Amygdala (tissue), 56 donors: ENCODE measurements around the gene FABP7.

Source experiments
- DNase-seq, 56 donors: peaks; one replicate each; lab custom pipeline; 2025; lab: John Stamatoyannopoulos, UW

FABP7 gene

DNA sequence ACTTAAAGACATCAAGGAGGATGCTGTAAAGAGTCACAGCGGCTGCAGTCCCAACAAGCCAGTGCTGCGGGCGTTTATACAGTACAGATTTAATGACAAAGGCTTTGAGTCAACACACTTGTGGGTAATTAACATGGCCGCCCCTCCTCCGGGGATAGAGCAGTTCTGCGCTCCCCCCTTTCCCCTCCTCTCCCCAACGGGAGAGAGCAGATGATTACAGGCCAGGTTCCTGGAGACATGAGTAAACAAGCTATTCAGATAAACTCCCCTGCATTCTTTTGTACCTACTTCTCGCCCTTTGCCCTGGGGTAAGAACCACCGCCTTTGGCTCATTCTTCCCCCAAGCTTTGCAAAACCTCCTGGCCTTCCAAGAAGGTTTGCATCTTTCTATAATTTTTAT, 23.6 kb upstream of the FABP7 start:
- DNase-seq = no peak

DNA sequence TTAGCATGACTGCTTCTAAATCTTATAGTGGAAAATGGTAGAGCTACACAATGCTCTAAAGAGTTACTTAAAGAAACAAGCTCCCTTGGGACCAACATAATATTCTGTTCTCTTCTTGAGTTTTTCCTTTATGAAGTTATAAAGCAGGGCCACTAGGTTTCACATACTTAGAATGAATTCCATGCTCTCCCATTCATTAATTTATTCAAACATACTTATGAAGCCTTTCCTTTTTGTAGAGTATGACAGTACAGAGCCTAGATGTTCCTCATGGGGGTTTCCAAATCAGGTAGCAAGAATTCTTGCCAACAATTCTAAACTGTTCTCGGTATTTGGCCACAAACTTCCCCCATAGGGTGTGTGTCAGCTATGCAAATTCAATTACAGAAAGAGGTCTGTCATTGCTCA, 20.6 kb upstream of the FABP7 start:
- DNase-seq = no peak

DNA sequence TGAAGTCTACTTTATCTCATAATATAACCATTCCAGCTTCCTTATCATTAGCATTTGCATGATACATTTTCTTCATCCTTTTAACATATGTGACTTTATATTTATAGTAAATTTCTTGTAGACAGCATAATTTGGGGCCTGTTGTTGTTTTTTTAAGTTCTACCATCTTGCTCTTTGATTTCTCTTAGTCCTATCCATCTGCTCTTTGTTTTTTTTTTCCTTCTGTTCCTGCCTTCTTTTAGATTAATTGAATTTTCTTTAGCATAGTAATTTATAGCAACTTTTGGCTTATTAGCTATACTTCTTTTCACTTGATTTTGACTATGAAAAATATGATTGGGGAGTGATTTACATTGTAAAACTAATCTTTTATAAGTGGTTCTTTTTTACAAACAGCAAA, 19.2 kb upstream of the FABP7 start:
- DNase-seq = no peak

DNA sequence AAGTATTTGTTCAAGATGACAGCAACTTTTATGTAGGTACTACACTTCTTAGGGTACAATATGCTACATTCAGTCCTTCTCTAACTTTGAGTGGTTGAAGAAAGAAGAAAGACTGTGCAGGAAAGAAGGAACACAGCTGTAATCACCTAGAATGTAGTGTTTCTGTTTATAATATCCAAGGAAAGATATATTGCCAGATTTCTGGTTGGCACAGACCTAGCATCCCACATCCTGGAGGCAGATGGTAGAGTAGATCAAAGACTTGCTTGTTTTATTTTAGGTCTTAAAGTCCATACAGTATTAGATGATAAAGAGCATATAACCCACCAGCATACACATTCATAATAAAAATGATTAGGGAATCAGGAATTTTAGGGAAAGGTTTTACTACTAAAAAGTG, 13.3 kb upstream of the FABP7 start:
- no peak for DNase-seq

DNA sequence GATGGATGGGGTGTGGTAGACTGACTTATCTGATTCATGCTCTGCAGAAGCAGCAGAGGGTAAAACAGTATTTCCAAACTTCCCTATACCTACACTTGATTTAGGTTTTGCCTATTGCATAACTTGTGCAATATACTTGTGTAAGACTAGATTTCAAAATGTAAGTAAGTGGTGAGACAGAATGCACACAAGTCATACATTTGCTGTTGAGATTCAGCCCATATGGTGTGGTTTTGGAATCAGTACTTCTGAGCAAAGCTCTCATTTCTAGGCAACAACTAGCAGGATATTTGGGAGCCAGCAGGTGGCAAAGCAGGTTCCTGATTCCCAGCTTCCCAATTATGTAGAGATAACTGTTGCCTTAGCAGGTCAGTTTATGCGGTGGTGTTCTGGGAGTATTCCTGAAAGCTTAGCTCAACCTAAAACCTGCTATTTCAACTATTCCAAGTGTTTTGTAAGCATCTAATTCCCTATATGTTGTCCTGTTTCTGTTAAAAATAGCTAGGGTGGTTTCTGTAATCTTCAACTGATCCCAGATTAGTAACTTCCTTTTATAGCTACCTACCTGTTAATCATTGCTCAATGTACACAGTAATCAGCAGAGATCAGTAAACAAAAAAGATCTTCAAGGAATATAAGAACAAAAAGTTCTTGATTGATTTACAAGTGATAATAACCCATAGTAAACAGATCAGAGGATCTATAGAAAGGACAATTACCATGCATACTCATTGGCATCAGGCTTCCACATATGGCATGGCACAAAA, 8.5 kb upstream of the FABP7 start:
- peak in 3 of 56 donors; percentile 3 to 7 (median 6) for DNase-seq

DNA sequence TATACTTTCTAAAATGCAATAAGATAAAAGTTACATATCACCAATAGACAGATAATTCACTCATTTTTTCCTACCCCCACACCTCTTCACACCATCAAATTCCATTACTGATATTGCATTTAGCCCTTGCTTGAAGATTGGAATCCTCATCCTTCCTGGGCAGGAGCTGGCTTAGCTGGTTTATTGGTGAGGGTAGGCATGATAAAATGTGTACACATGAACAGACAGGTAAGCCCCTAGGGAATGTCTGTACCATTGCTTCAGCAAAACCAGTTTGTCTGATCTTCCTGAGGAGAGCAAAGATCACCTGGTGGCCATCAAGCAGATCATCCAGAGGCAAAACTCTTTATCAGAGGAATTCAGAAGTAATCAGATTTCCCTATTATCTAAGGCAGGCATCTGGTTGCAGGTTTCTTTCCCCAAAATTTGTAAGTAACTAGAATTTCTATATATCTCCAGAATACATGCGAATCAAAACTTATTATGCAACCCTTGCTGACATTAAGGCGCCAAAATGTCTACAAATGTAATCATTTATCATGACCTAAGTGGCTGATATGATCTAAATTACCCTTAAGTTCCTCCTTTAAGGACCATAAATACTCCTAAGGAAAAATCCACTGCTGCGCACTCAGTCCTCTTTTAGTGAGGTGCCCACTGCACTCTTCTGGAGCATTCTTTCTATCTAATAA, 6.6 kb upstream of the FABP7 start:
- DNase-seq = no peak

DNA sequence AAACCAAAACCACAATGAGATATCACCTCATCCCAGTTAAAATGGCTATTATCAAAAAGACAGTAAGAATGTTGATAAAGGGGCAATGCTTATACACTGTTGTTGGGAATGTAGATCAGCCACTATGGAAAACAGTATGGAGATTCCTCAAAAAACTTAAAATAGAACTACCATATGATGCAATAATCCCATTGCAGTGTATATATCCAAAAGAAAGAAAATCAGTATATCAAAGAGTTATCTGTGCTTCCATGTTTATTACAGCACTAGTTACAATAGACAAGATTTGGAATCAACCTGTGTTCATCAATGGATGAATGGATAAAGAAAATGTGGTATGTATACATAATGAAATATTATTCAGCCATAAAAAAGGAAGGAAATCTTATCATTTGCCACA, 3.5 kb upstream of the FABP7 start:
- no peak for DNase-seq

DNA sequence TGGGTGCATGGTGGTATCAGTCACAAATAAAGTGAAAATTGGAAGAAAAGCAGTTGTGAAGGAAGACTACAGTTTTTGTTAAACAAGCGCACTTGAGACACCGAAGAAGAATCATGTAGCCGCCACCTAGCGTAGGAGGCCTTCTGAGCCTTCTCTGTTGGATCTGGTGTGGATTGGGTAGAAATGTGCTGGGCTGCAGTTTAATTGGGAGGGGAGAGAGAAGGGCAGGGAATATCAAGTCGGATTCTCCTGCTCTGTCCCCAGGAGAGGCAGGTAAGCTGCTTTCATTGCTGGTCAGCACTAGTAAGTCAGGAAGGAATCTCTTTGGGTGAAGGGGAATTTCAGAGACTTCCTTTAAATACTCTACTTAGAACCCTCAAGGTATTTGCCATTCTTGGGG, 1.2 kb upstream of the FABP7 start:
- no peak for DNase-seq

DNA sequence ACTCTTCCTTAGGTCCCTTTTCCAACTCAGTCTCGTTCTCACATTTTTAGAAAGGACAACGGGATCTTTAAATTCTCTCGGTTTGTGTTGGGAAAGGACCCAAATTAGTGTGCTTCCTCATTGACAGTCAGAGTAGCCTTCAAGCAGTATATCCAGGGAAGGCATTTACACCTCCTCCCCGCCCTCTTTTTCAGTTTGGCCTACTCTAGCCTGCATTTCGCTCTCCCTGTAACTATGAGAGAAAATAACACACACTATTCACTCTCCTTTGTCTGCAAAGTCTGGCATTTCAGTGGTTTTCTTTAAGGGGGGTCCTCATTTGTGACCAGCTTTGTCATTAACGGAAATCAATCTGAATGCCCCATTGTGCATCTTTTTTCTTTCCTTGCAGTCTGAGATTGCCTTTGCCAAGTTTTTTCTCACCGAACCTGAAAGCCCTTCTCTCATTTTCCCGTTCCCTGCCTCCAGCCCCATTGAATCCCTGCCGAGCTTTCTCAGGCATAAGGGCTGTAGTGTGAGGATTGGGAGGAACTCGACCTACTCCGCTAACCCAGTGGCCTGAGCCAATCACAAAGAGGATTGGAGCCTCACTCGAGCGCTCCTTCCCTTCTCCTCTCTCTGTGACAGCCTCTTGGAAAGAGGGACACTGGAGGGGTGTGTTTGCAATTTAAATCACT, 393 bp upstream of the FABP7 start:
- peak in 49 of 56 donors; percentile 16 to 85 (median 56) for DNase-seq

DNA sequence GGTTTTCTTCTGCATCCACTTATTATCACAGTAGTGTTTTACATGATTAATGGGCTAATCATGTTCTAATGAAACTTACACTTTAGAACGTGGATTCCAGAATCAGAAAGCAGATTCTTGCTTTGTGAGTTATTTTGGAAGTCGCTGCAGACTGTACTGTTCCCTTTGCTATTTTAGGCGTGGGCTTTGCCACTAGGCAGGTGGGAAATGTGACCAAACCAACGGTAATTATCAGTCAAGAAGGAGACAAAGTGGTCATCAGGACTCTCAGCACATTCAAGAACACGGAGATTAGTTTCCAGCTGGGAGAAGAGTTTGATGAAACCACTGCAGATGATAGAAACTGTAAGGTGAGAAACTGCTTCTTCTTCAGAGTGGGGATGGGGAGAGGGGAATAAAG, 598 bp downstream of the FABP7 start:
- DNase-seq = no peak

DNA sequence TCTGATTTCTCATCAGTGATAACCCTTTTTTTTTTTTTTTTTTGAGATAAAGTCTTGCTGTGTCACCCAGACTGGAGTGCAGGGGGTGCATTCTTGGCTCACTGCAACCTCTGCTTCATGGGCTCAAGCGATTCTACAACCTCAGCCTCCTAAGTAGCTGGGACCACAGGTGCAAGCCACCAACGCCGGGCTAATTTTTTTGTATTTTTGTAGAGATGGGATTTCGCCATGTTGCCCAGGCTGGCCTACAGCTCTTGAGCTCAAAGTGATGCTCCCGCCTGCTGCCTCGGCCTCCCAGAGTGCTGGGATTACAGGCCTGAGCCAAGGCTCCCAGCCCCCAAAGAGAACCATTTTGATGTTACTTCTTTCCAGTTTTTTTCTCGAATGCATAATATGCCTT, 2.2 kb downstream of the FABP7 start:
- no peak for DNase-seq

DNA sequence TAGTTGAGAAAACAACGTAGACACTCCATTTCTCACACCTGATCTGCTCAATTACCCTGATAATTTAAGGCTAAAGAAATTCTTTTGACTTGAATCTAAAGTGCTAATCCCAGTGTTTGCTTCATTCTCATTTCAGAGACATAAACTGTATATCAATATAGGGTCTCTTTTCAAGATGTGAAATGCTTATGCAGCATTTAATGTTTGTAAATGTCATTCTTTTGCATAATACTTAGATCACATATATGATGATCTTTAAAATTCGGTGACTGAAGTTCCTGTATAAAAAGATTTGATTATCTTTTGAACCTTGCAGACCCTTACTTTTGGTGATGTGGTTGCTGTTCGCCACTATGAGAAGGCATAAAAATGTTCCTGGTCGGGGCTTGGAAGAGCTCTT, 3.9 kb downstream of the FABP7 start:
- DNase-seq = no peak

DNA sequence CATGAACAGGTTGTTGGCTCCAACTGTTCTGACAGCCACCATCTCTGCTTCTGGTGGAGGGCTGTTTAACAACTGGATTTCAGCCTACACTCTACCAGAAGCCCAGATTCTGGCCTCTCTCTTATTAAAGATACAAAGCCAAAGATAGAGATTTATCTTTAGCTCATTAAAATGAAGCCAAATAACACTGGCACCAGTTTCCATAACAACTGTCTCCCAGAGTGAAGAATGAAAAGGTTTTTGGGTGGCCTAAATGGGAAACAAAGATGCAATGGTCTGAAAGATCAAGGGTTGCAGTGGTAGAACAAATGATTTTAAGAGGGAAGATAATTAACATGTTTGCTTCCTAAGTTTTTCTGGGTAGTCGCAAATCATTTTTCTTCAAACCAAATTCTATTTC, 6.4 kb downstream of the FABP7 start:
- no peak for DNase-seq

DNA sequence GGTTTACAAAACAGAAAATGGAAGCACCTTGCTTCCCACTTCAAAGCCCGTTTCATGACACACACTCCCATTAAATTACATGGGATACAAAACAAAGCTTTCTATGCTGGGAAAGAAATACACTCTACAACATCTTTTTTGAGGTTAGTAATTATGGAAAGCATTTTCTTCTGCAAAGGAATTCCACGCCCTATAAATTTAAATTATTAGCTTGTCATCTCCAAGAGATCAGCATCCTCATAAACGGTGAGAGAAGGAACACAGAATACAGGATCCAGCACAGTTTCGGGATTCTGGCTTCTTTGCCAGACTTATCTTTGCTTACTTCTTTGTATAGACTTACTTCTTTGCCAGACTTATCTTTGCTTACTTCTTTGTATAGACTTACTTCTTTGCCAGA, 8.2 kb downstream of the FABP7 start:
- DNase-seq = no peak

DNA sequence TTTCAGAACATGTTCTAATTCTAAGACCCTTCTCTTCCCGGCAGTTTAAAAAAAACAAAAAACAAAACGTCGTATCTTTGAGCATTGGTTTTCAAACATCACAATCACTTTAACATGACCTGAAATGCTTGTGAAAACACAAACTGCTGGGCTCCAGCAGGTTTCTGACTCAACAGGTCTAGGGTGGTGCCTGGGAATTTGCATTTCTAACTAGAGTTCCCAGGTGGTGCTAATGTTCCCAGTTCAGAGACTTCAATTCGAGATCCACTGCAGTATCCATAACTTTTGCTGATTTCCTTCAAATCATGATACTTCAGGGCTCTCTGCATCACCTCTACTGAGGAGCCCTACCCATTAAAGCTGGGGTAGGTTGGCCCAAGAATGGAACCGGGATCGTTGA, 8.7 kb downstream of the FABP7 start:
- no peak for DNase-seq

DNA sequence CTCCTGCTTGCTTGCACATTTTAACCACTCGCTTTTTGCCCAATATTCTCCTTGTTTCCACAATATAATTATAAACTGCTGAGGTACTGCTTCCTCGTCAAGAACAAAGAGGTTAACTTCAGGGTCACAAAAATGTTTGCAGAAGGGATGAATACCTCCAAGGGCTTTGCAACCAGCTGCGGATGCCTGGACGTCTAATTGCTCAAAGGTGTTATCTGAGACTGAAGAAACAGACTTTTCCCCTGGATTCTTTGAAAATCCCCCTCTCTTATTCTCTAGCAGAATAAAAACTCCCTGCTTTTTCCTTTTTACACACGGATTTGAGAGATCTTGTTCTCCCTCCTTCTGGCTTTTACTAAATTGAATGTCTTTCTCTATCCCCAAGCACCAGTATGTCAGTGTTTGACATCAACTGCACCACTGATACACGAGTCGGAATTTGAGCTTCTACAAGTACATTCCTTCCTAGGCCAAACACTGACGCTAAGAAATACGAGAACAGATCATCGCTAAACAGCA, 9.2 kb downstream of the FABP7 start:
- DNase-seq = peak in 1 of 56 donors; percentile 60

DNA sequence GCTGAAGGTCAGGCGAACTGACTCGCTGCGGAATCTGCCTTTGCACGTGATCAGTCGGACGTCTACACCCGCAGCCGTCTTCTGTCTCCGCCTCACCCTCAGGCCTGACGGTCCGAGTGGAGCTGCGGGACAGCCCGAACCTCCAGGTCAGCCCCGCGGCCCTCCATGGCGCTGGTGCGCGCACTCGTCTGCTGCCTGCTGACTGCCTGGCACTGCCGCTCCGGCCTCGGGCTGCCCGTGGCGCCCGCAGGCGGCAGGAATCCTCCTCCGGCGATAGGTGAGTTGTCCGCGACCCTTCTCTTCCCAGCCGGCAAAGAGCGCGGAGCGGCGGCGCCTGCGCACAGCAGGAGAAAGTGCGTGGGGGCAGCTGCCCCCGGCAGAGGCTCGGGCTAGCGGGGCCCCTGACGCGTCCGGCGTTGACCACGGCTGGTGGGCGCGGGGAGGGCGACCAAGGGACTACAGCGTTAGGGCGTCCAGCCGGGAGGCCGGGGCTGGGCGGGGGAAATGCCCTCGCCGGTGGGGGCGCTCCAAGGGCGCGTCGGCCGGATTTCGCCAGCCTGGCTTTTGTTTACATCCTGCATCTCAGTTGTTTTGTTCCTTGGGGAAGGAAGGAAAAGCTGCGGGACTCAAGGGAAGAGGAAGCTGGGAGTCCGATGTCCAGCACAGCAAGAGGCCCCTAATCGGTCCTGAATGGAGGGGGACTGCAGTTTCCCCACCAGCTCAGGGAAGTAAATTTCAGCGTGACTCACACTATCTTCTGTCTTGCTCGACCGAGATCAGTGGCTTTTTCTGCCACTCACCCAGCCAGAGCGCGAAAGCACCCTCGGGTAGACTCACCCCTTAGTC, 9.9 kb downstream of the FABP7 start, which contains the start of gene SMPDL3A:
Gene SMPDL3A (plus strand): TSS at position 77 of the 846 bp plus-strand sequence. CDS start 89 bp downstream, at position 166.
- DNase-seq = peak in 54 of 56 donors; percentile 17 to 94 (median 76)

DNA sequence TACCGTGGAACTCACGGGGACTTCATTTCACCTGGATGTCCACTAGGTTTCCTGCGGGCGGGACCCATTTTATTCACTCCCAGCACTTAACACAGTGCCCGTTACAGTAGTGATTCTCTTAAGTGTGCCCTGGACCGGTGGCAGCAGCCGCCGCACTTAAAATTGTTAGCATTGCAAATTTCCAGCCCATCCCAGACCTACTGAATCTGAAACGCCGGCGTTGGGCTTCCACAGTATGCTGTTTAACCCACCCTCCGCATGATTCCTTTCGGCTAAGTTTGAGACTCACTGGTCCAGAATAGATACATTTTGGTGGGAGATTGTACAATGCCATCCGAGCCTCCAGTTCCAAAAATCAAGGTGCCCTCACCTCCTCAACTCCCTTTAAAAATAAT, 10.5 kb downstream of the FABP7 start:
- peak in 8 of 56 donors; percentile 37 to 76 (median 58) for DNase-seq

DNA sequence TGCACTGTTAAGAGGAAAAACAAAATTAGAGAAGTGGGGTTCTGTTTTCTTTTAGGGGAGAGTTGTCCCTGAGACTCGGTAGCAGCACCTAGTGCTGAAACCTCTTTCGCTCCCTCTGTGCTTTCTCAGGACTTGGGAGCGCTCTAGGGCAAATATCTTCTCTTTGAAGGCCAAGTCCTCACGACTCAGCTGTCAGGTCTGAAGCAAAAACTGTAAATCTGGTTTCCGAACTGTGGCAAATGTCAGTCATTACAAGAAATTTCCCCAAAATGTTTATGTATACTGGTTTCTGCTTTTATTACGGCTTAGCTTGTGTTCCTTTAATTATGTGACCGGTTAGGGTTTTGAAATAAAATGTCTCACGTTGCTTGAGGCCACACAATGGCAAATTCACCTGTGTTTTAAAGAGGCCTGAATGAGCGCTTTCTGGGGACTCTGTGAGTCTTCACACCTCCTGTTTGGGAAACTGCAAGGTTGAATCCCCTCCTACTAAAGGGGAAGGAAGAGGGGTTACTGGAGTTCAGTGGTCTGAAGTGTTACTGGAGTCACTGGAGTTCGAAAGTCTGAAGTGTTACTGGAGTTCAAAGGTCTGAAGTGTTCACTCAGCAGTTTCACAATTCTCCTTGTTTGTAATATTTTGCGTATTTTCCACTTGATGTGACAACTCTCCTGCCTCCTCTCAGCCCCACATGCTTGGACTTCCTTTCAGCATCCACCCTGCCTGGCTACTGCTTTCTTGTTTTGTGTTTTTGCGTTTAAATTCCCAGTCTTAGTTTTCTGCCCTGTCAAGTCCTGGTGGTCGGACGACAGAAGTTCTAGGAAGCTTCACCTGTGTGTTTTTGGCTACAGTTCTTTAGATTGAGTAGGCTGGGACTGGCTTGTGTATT, 11.2 kb downstream of the FABP7 start:
- no peak for DNase-seq
